ENCODE data around the gene ACKR1. TPM values are rescaled to one million over a fixed set of nuclear protein-coding genes. Genes with fewer than 3 reads are reported as not detected.

ACKR1 gene
- total RNA-seq, 3 donors from 2014 or later (not counting 1 experiment from before 2014, with no cell fraction given): not detected

DNA sequence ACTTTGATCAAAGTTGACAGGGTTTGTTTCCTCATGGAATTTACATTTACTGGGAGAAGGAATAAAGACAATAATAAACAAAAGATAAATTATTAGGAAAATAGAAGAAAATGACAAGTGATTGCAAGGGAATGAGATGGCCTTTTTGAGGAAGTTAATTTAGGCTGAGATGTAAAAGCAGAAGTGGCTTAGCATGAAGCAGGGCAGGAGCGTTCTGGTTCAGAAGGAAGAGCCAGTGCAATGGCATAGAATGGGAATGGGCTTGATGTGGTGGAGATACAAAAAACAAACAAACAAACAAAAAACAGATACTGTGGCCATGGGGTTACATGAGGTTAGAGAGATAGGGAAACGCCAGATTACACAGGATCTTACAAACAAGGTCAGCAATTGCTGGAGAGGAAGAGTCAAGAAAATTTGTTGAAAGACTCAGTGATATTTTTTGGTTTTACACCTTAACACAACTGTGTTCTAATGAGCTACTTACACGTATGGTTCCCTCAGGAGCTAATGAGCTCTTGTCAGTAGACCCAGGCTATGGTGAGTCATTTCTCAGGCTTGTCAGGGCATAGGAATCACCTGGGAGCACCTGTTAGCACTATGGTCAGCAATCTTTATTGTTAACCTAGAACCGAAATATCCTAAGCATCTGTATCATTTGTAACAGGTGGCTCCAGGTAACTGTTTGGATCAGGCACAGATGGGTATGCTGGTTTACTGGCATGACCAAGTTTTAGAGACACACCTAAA lies 42.0 kb upstream of the ACKR1 start:
- Histone ChIP-seq H3K27ac (ENCODE audit: low read length) (no peak overlapping the region), H3K36me3 (ENCODE audit: control insufficient read depth, insufficient read depth, low read length) (no peaks in the 10 kb centered on the region), H3K4me3 (ENCODE audit: low read length) (no peak overlapping the region), H3K27me3 (ENCODE audit: control insufficient read depth, insufficient read depth, low read length) (peaks cover 8% of the 10 kb centered on the region), H3K4me1 (ENCODE audit: control insufficient read depth, insufficient read depth, low read length) (no peaks in the 10 kb centered on the region), H3K9me3 (ENCODE audit: control insufficient read depth, insufficient read depth, low read length) (no peaks in the 10 kb centered on the region)
- Mint-ChIP-seq H3K4me1 (peaks cover 0 to 8% of the 10 kb centered on the region in 2 donors), H3K27me3 (ENCODE audit: low read depth in 2 of 2) (peaks cover 36 to 39% of the 10 kb centered on the region in 2 donors), H3K36me3 (no peaks in the 10 kb centered on the region), H3K9me3 (no peaks in the 10 kb centered on the region), H3K27ac (no peak overlapping the region), H3K4me3 (no peak overlapping the region)
- WGBS (ENCODE audit: insufficient coverage): 40% methylated on average over 4 of the region's 4 CpGs
- no peak for TF ChIP-seq CTCF (IDR thresholded peaks at IDR 0.05)
- intact Hi-C loops (cut with micrococcal nuclease): loop anchor here (5.0 kb wide), 1 partner anchor 845 kb away; no protein-coding TSS in a partner anchor
- DNase-seq (no peak), ATAC-seq (no peak)

- no peak for TF ChIP-seq CTCF (IDR thresholded peaks at IDR 0.05)
- Histone ChIP-seq H3K36me3 (ENCODE audit: control insufficient read depth, insufficient read depth, low read length) (no peaks in the 10 kb centered on the region), H3K4me1 (ENCODE audit: control insufficient read depth, insufficient read depth, low read length) (no peaks in the 10 kb centered on the region), H3K4me3 (ENCODE audit: low read length) (no peak overlapping the region), H3K27ac (ENCODE audit: low read length) (no peak overlapping the region), H3K27me3 (ENCODE audit: control insufficient read depth, insufficient read depth, low read length) (peaks cover 15% of the 10 kb centered on the region), H3K9me3 (ENCODE audit: control insufficient read depth, insufficient read depth, low read length) (no peaks in the 10 kb centered on the region)
- WGBS (ENCODE audit: insufficient coverage): 78% methylated on average over 9 of the region's 9 CpGs
- intact Hi-C loops (cut with micrococcal nuclease): loop anchor here (5.0 kb wide), 1 partner anchor 844 kb away; no protein-coding TSS in a partner anchor
- Mint-ChIP-seq H3K4me3 (no peak overlapping the region), H3K27ac (no peak overlapping the region), H3K4me1 (peaks cover 0 to 8% of the 10 kb centered on the region in 2 donors), H3K36me3 (no peaks in the 10 kb centered on the region), H3K9me3 (no peaks in the 10 kb centered on the region), H3K27me3 (ENCODE audit: low read depth in 2 of 2) (peaks cover 42 to 44% of the 10 kb centered on the region in 2 donors)
- DNase-seq (no peak), ATAC-seq (no peak)
Measured at GRCh38 chr1:159163614-159164228, 41.0 kb upstream of the ACKR1 start.

- Histone ChIP-seq H3K4me3 (ENCODE audit: low read length) (no peak overlapping the region), H3K4me1 (ENCODE audit: control insufficient read depth, insufficient read depth, low read length) (peaks cover 6% of the 10 kb centered on the region), H3K9me3 (ENCODE audit: control insufficient read depth, insufficient read depth, low read length) (no peaks in the 10 kb centered on the region), H3K27ac (ENCODE audit: low read length) (no peak overlapping the region), H3K36me3 (ENCODE audit: control insufficient read depth, insufficient read depth, low read length) (no peaks in the 10 kb centered on the region), H3K27me3 (ENCODE audit: control insufficient read depth, insufficient read depth, low read length) (peaks cover 27% of the 10 kb centered on the region)
- Mint-ChIP-seq H3K4me1 (peaks cover 6% of the 10 kb centered on the region in 2 donors), H3K4me3 (no peak overlapping the region), H3K27me3 (ENCODE audit: low read depth in 2 of 2) (peaks cover 47 to 56% of the 10 kb centered on the region in 2 donors), H3K9me3 (no peaks in the 10 kb centered on the region), H3K36me3 (peaks cover 8% of the 10 kb centered on the region), H3K27ac (no peak overlapping the region)
- whole genome bisulfite sequencing (ENCODE audit: insufficient coverage): 66% methylated on average over 4 of the region's 4 CpGs
- intact Hi-C loops (cut with micrococcal nuclease): no loop called here
- ATAC-seq (no peak), DNase-seq (no peak)
- TF ChIP-seq CTCF (IDR thresholded peaks at IDR 0.05): no peak
Measured at GRCh38 chr1:159168043-159168442, 36.6 kb upstream of the ACKR1 start.
